K562 (cell line): ENCODE data around the gene CEBPB.

Experiments
- ELK1 ChIP-seq: sonication (generic); formaldehyde crosslinking; IDR thresholded peaks from 2 replicates; pipeline ENCODE4 v1.8.1; 2022; ENCODE audit warnings: missing genetic modification reagents
- L3MBTL2 ChIP-seq: fragments of 450-650 bp; IDR thresholded peaks from 2 replicates; pipeline ENCODE4 v1.6.1; 2016; ENCODE audit warnings: mild to moderate bottlenecking, moderate library complexity
- MAFK ChIP-seq: IDR thresholded peaks from 2 replicates; pipeline ENCODE4 v1.6.1; 2011; ENCODE audit warnings: low read length, improper control_type of control experiment
- NR2C2 ChIP-seq, 2 experiments: fragments of 200-800 bp in 1 of 2; sonication (Bioruptor generic) in 1 of 2; sonication (generic) in 1 of 2; formaldehyde crosslinking in 1 of 2; IDR thresholded peaks; 2 replicates each; pipeline versions ENCODE4 v1.6.1 to v1.8.0; 2016 to 2022; ENCODE audit warnings: mild to moderate bottlenecking in 1 of 2, missing compliant biosample characterization in 1 of 2, missing genetic modification characterization in 1 of 2, missing genetic modification reagents in 1 of 2
- RBM34 ChIP-seq: fragments of 200-400 bp; formaldehyde crosslinking; IDR thresholded peaks from 2 replicates; pipeline ENCODE4 v1.6.1; 2018; ENCODE audit warnings: low read length, borderline replicate concordance; ENCODE audit not compliant: insufficient read depth
- RBM39 ChIP-seq: fragments of 200-400 bp; formaldehyde crosslinking; optimal IDR thresholded peaks from 2 replicates; pipeline ENCODE3; 2018; ENCODE audit warnings: low read depth, low read length
- YBX1 ChIP-seq: fragments of 450-650 bp; IDR thresholded peaks from 2 replicates; pipeline ENCODE4 v1.7.1; 2016; ENCODE audit warnings: mild to moderate bottlenecking
- ZNF785 ChIP-seq: fragments of 250-450 bp; sonication (Bioruptor Pico); IDR thresholded peaks from 2 replicates; pipeline ENCODE4 v1.4.0; 2020; ENCODE audit warnings: mild to moderate bottlenecking
- TF ChIP-seq, protein P1 (sequence below), 3 experiments: IDR thresholded peaks in 2 of 3; conservative IDR thresholded peaks in 1 of 3; 2 replicates each; pipeline ENCODE4 v1.5.1; 2011 to 2012; ENCODE audit warnings: low read length in 3 of 3, mild to moderate bottlenecking in 3 of 3, control low read depth in 2 of 3, improper control_type of control experiment in 1 of 3, inconsistent platforms in 1 of 3, low read depth in 1 of 3, mixed read lengths in 1 of 3, moderate library complexity in 1 of 3; ENCODE audit not compliant: insufficient read depth in 2 of 3

DNA sequence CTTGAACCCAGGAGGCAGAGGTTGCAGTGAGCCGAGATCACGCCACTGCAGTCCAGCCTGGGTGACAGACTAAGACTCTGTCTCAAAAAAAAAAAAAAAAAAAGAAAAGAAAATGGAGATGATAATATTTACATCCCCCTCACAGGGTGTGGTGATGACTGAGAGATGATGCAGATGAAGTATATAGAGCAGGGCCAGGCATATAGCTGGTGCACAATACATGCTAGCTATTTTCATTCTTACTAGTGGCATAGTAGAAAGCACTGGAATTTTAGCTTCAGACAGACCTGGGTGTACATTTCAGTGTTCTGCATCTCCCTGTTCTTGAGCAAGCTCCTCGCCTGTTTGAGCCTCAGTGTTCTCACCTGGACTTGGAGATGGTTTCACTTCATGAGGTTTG lies 36.9 kb downstream of the CEBPB start:
- TF ChIP-seq YBX1 (no peak), NR2C2 (CRISPR knock-in tag; IDR thresholded peaks at IDR 0.05) (no peak), NR2C2 (tag; IDR thresholded peaks at IDR 0.05) (no peak), ELK1 (CRISPR knock-in tag) (no peak), L3MBTL2 (no peak), RBM39 (no peak), RBM34 (no peak), ZNF785 (CRISPR knock-in tag) (no peak), MAFK (no peak)
- TF ChIP-seq, protein P1, sequence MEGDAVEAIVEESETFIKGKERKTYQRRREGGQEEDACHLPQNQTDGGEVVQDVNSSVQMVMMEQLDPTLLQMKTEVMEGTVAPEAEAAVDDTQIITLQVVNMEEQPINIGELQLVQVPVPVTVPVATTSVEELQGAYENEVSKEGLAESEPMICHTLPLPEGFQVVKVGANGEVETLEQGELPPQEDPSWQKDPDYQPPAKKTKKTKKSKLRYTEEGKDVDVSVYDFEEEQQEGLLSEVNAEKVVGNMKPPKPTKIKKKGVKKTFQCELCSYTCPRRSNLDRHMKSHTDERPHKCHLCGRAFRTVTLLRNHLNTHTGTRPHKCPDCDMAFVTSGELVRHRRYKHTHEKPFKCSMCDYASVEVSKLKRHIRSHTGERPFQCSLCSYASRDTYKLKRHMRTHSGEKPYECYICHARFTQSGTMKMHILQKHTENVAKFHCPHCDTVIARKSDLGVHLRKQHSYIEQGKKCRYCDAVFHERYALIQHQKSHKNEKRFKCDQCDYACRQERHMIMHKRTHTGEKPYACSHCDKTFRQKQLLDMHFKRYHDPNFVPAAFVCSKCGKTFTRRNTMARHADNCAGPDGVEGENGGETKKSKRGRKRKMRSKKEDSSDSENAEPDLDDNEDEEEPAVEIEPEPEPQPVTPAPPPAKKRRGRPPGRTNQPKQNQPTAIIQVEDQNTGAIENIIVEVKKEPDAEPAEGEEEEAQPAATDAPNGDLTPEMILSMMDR (IDR thresholded peaks at IDR 0.05 in 2 of 3, conservative IDR thresholded peaks at IDR 0.05 in 1 of 3; ENCODE audit: insufficient read depth in 2 of 3, low read depth in 1 of 3, low read length in 3 of 3), result no peak
